KOPT-K1 (cell line): ENCODE data around the gene FOCAD.

Source experiments
- H3K27ac ChIP-seq: fragments of 200-600 bp; sonication (generic); 2 replicates; pipeline ENCODE4 v1.5.1; 2016; ENCODE audit warnings: antibody characterized with exemption, mild to moderate bottlenecking, low read depth, low read length; ENCODE audit not compliant: poor library complexity, severe bottlenecking
- H3K36me3 ChIP-seq: fragments of 200-600 bp; sonication (generic); 2 replicates; pipeline ENCODE4 v1.5.1; 2017; ENCODE audit warnings: antibody characterized with exemption, mild to moderate bottlenecking, low read length, moderate library complexity; ENCODE audit not compliant: insufficient read depth
- H3K9me3 ChIP-seq: fragments of 200-600 bp; sonication (generic); 2 replicates; pipeline ENCODE4 v1.5.1; 2017; ENCODE audit warnings: antibody characterized with exemption, low read length, mild to moderate bottlenecking; ENCODE audit not compliant: insufficient read depth, poor library complexity, severe bottlenecking

The FOCAD gene

DNA sequence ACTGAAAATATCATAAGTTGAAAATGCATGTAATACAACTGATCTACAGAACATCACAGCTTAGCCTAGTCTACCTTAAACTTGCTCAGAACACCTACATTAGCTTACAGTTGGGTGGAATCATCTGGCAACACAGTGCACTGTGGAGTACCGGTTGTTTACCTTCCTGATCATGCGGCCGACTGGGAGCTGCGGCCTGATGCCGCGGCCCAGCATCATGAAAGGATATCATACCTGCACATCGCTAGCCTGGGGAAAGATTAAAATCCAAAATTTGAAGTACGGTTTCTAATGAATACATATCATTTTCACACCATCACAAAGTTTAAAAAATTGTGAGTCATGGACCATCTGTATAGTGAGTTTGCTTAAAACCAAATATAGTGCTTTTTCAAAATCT is 345.6 kb downstream of the FOCAD start:
- no peak overlapping the region for H3K27ac ChIP-seq
- H3K9me3 ChIP-seq: no peaks in the 10 kb centered on the region
- H3K36me3 ChIP-seq: peaks cover 36% of the 10 kb centered on the region

DNA sequence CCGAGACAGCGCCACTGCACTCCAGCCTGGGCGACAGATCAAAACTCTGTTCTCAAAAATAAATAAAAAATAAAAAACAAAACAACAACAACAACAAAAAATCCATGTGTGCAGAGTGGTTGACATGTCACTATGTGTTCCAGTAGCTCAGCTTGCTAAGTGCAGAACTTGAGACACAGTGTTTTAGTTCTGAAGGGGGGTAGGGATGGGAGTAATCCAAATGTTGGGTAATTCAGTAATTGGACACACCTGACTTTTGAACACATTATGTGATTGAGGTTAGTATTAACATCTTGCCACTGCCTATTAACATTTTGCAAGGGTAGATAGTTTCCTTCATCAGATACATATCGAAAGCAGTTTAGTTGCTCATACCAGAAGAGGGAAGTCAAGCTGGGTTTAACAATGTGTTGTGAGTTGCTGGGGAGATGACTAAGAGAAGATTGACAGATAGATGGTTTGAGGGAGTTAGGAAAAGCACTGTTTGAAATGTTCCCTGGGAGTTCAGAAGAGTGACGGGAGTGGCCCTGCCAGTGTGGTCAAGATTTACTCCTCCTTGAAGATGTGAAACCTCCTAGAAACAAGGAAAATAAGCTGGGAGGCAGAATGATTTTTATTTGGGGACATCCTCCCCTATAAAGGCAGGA is 346.5 kb downstream of the FOCAD start:
- Histone ChIP-seq H3K27ac (peak overlapping the region; percentile 85), H3K9me3 (no peaks in the 10 kb centered on the region), H3K36me3 (peaks cover 27% of the 10 kb centered on the region)

DNA sequence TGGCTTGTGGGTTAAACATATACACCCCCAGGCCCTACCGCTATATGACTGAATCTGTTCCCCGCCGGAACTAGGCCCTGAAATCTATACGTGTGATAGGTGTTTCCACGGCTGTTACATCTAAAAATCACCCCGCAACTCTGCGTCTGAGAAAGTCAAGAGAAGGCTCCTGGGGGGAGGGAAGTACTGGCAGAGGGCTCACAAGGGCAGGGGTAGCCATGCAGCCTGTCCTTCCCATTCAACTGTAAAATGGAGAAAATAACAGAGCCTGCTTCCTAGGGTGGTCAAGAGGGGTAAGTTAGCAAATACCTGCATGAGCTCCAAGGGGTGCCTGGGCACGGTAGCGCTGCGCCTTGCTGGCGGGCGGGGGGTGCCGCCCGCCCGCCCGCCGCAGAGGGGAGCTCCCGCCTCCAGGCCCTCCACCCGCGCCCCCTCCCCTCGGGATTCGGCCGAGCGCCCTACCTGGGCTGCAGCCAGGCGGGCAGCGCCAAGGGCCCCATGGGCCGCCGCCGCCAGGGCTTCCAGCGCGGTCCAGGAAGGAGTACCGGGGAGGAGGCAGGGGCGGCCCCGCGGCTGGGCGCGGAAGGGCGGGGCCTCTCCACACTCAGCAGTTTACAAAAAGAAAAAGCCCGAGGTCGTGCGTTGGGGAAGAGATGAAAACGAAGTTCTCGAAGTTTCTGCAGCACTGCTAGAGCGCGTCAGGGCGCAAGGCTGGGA is 347.2 kb downstream of the FOCAD start, which contains the start of gene HACD4:
TSS of gene HACD4 (minus strand) at position 550 of the 717 bp plus-strand sequence. CDS start at position 500, 50 bp downstream.
- Histone ChIP-seq H3K27ac (peak within 1 kb of the TSS; percentile 85), H3K36me3 (peaks cover 20% of the 10 kb centered on the region), H3K9me3 (no peaks in the 10 kb centered on the region)

DNA sequence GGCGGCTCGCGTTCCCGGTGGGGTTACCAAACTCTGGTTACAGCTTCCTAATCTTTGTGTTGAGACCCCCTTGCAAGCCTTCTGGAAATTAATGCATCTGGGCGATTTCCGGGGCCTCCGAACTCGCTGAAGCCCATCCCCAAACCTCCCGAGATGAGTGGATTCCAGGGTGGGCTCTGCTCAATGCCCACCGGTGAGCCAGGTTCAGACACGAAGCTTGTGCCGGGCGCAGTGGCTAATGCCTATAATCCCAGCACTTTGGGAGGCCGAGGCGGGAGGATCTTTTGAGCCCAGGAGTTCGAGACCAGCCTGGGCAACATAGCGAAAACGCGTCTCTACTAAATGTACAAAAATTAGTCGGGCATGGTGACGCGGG is 347.7 kb downstream of the FOCAD start:
- Histone ChIP-seq H3K36me3 (peaks cover 16% of the 10 kb centered on the region), H3K9me3 (no peaks in the 10 kb centered on the region), H3K27ac (peak overlapping the region; percentile 85)

DNA sequence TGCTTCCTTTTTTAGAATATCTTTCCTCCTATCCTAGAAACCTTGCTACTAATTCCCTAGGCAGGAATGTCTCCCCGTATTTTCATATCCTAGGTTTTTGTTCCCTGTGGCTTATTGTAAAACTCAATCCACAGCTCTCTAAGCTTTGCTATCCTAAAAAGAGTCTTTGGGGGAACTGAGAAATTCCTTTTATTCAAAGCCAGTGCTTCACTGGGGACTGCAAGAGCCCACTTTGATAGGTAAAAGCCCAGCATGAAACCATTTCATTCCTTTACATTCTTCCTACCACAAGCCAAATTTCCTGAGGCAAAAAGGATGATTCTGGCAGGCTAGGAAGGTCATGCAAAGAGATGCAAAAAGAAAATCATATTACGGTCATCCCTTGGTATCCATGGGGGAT is 353.2 kb downstream of the FOCAD start:
- Histone ChIP-seq H3K36me3 (no peaks in the 10 kb centered on the region), H3K9me3 (no peaks in the 10 kb centered on the region), H3K27ac (no peak overlapping the region)

DNA sequence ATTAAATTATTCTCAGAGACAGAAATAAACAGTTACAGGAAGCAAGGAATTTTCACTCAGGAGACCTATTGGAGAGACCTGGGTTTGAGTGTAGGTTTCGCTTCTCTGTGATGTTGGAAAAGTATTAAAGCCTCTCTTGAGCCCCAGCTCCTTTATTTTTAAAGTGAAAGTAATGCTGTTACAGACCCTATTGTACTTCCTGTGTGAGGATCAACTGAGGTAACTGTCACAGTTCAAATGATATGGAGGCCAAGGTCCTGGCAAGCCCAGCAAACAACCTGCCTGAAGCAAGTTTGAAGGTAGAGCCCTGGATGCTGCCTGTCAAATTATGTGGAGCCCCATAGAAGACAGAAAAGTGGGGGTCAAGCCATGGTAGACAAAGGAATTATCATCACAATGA is 355.2 kb downstream of the FOCAD start:
- H3K27ac ChIP-seq: peak overlapping the region; percentile 71
- H3K36me3 ChIP-seq: no peaks in the 10 kb centered on the region

DNA sequence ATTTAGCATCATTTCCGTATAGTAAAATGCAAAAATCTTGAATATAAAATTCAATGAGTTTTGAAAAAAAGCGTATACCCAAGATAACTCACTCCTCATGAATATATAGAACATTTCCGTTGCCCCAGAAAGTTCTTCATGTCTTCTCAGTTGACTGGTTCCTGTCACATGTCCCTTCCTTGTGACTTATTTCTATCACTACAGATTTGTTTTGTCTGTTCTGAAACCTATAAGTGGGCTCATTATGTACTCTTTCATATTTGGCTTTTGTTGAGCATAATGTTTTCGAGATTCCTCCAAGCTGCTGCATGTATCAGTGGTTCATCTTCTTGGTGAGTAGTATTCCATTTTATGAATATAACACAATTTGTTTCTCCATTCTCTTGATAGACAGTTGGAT is 358.4 kb downstream of the FOCAD start:
- H3K27ac ChIP-seq: no peak overlapping the region
- no peaks in the 10 kb centered on the region for H3K36me3 ChIP-seq
- H3K9me3 ChIP-seq: no peaks in the 10 kb centered on the region

More for the DNA sequence above, 355.2 kb downstream of the FOCAD start:
- H3K9me3 ChIP-seq: no peaks in the 10 kb centered on the region

DNA sequence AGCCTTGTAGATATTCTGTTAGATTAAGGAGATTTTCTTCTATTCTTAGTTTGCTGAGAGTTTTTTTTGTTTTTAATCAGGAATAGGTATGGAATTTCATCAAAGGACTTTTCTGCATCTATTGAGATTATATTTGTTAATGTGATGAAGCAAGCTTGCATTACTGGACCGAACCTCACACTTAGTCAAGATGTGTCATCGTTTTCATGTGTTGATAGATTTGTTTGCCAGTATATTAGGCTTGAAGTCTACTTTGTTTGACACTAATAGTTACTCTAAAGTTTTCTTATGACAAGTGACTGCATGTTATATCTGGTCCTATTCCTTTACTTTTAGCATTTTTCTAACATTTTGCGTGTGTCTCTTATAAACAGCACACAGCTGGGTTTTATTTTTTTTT is 359.8 kb downstream of the FOCAD start:
- Histone ChIP-seq H3K36me3 (no peaks in the 10 kb centered on the region), H3K9me3 (no peaks in the 10 kb centered on the region), H3K27ac (no peak overlapping the region)
